ENCODE data around the gene APRT. TPM values are rescaled to one million over a fixed set of nuclear protein-coding genes. Genes with fewer than 3 reads are reported as not detected.

APRT gene
- total RNA-seq, 1 donor from 2014 or later = 87.8 TPM

DNA sequence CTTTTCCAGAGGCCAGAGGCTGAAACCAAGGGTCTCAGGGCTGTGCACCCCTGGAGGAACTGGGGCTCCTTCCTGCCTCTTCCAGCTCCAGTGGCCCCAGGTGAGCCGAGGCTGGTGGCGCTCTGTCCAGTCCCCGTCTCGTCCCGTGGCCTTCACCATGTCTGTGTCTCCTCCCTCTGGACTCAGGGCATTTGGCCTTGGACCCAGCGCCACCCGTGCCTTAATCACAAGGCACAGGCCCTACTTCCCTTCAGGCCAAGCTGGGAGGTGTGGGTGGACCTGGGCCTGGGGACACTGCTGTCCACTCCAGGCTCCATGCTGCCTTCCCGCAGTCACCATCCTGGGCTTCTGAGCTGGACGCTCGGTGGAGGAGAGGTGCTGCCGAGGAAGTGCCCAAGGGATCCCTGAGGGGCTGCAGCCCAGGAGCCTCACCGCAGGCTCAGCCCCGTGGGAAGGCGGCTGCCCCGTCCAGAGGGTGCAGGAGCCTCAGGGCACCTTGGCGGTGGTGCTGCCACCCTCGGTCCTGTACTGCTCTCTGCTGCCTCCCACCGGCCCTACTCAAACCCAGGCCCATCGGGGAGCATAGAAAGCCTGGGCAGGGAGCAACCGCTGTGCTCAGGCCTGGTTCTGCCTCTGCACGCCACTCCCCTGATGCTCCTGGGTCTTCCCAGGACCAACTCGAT, 9.6 kb upstream of the APRT start:
- peaks cover 31% of the 10 kb centered on the region for H3K36me3 ChIP-seq
- no peaks in the 10 kb centered on the region for H3K27me3 ChIP-seq (ENCODE audit: low read depth)
- no peaks in the 10 kb centered on the region for H3K9me3 ChIP-seq
- H3K27ac ChIP-seq = no peak overlapping the region
- TF ChIP-seq, protein P1, sequence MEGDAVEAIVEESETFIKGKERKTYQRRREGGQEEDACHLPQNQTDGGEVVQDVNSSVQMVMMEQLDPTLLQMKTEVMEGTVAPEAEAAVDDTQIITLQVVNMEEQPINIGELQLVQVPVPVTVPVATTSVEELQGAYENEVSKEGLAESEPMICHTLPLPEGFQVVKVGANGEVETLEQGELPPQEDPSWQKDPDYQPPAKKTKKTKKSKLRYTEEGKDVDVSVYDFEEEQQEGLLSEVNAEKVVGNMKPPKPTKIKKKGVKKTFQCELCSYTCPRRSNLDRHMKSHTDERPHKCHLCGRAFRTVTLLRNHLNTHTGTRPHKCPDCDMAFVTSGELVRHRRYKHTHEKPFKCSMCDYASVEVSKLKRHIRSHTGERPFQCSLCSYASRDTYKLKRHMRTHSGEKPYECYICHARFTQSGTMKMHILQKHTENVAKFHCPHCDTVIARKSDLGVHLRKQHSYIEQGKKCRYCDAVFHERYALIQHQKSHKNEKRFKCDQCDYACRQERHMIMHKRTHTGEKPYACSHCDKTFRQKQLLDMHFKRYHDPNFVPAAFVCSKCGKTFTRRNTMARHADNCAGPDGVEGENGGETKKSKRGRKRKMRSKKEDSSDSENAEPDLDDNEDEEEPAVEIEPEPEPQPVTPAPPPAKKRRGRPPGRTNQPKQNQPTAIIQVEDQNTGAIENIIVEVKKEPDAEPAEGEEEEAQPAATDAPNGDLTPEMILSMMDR (IDR thresholded peaks at IDR 0.05) = no peak
- ATAC-seq (no peak), DNase-seq (no peak)
- intact Hi-C loops (cut with DNase I) = no loop called here
- H3K4me3 ChIP-seq = no peak overlapping the region
- no peaks in the 10 kb centered on the region for H3K4me1 ChIP-seq

- intact Hi-C loops (cut with DNase I) = no loop called here
- Histone ChIP-seq H3K27me3 (ENCODE audit: low read depth) (no peaks in the 10 kb centered on the region), H3K4me3 (no peak overlapping the region), H3K27ac (no peak overlapping the region), H3K4me1 (no peaks in the 10 kb centered on the region), H3K9me3 (no peaks in the 10 kb centered on the region), H3K36me3 (peaks cover 30% of the 10 kb centered on the region)
- DNase-seq = no peak
- ATAC-seq = no peak
- TF ChIP-seq, protein P1 (IDR thresholded peaks at IDR 0.05) = no peak
Measured at GRCh38 chr16:88820385-88821025, 8.8 kb upstream of the APRT start.

- intact Hi-C loops (cut with DNase I) = no loop called here
- Histone ChIP-seq H3K4me1 (no peaks in the 10 kb centered on the region), H3K4me3 (no peak overlapping the region), H3K27me3 (ENCODE audit: low read depth) (no peaks in the 10 kb centered on the region), H3K9me3 (no peaks in the 10 kb centered on the region), H3K27ac (no peak overlapping the region), H3K36me3 (peaks cover 24% of the 10 kb centered on the region)
- no peak for ATAC-seq
- TF ChIP-seq, protein P1 (IDR thresholded peaks at IDR 0.05) = no peak
- DNase-seq = no peak
Measured at GRCh38 chr16:88819126-88819525, 7.4 kb upstream of the APRT start.

- no peak for DNase-seq
Measured at GRCh38 chr16:88818575-88818874, 6.8 kb upstream of the APRT start.

DNA sequence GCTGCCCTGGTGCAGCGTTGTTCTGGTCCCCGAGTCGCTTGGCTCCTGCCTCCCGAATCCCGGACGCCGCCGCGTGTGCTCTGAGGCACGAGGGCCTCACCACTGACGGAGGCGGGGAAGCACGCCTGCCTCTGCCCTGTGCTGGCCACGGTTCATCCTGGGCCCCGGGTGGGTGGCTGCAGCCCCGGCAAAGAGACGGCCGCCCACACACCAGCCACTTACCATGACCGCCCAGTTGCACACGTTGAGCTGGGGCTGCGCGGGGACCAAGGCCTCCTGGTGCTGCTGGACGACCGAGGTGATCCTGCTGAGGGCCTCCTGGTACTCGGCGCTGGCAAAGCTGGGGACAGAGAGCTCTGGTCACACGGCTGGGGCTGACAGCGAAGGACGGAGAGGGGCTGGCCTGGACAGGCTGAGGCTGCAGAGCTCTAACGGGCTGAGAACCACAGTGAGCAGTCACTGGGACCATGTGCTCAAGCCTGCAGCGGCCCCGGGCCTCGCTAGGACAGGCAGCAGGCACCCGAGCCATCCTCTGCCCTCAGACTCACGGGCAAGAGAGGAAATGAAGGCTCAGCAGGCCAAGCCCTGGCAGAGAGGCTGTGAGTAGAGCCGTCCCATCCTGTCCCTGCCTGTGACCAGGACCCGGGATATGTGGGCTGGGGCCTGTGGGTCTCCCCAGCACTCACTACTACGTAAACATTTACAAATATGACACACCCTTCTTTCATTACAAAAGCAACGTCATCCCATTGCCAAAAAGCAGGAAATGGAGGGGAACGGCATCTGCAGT, 6.3 kb upstream of the APRT start:
- Histone ChIP-seq H3K4me3 (no peak overlapping the region), H3K36me3 (peaks cover 19% of the 10 kb centered on the region), H3K9me3 (no peaks in the 10 kb centered on the region), H3K4me1 (peaks cover 3% of the 10 kb centered on the region), H3K27me3 (ENCODE audit: low read depth) (no peaks in the 10 kb centered on the region), H3K27ac (no peak overlapping the region)
- TF ChIP-seq, protein P1 (IDR thresholded peaks at IDR 0.05) = no peak
- no peak for ATAC-seq
- no peak for DNase-seq
- intact Hi-C loops (cut with DNase I) = no loop called here

More at GRCh38 chr16:88818575-88818874, 6.8 kb upstream of the APRT start:
- no peak overlapping the region for H3K27ac ChIP-seq
- H3K27me3 ChIP-seq (ENCODE audit: low read depth) = no peaks in the 10 kb centered on the region
- H3K4me3 ChIP-seq = no peak overlapping the region
- no peaks in the 10 kb centered on the region for H3K4me1 ChIP-seq
- ATAC-seq = no peak
- H3K9me3 ChIP-seq = no peaks in the 10 kb centered on the region
- H3K36me3 ChIP-seq = peaks cover 21% of the 10 kb centered on the region
- intact Hi-C loops (cut with DNase I) = no loop called here
- TF ChIP-seq, protein P1 (IDR thresholded peaks at IDR 0.05) = no peak
